Measurements from ENCODE around the gene COBL. TPM values are rescaled to one million over a fixed set of nuclear protein-coding genes. Genes with fewer than 3 reads are reported as not detected.

The COBL gene
- total and polyA plus RNA-seq, 2 of the 8 experiments (the other 6 are each of a cell fraction or from before 2014, with no cell fraction given): 13.8 to 40.4 TPM

GRCh38 chr7:51068401-51068800 lies 248.2 kb downstream of the COBL start:
- no peak overlapping the region for H4K5ac ChIP-seq (ENCODE audit: insufficient read length, low read depth, low read length)
- H3K27me3 ChIP-seq (replicated peaks in 1 of 4; ENCODE audit: control insufficient read depth in 3 of 4, extremely low read depth in 1 of 4, insufficient read depth in 3 of 4, low read length in 3 of 4): no peaks in the 10 kb centered on the region
- H3K18ac ChIP-seq (ENCODE audit: extremely low read depth, low read length): no peak overlapping the region
- no peak overlapping the region for H3K23ac ChIP-seq (ENCODE audit: insufficient read length)
- no peak overlapping the region for H2AFZ ChIP-seq (ENCODE audit: low read length)
- H3K14ac ChIP-seq (ENCODE audit: insufficient read length): no peak overlapping the region
- no peak overlapping the region for H4K8ac ChIP-seq (ENCODE audit: extremely low read depth, insufficient read depth, low read length)
- no peak overlapping the region for H4K91ac ChIP-seq (replicated peaks; ENCODE audit: insufficient read length, low read length)
- no peak overlapping the region for H2BK15ac ChIP-seq (ENCODE audit: low read length)
- ChIA-PET POLR2A (ENCODE audit: partially characterized antibody) (no interaction called here), CTCF (ENCODE audit: partially characterized antibody) (interaction anchor here (1.0 to 6.2 kb wide), 29 partner anchors 8 to 479 kb away, joined by 3 to 70 read pairs (median 5); partner anchors contain the start of gene GRB10)
- H3K79me1 ChIP-seq (ENCODE audit: low read depth, low read length): no peaks in the 10 kb centered on the region
- WGBS, 2 experiments (ENCODE audit: extremely low coverage in 1 of 2, insufficient coverage in 1 of 2, insufficient read length in 1 of 2, insufficient replicate concordance in 2 of 2, low coverage in 1 of 2, low lambda C conversion rate in 2 of 2, missing lambda C conversion rate in 1 of 2): 86% methylated on average over 4 of the region's 4 CpGs; no CpG with 5 or more reads in 1 of the 2 experiments
- H3K4ac ChIP-seq (replicated peaks; ENCODE audit: insufficient read length, low read depth, low read length): no peak overlapping the region
- H3K9ac ChIP-seq (replicated peaks in 1 of 4; ENCODE audit: extremely low read depth in 1 of 4, low read depth in 3 of 4, low read length in 3 of 4): no peak overlapping the region
- no peak overlapping the region for H3K4me3 ChIP-seq (ENCODE audit: extremely low read depth in 1 of 4, insufficient read depth in 2 of 4, low read depth in 3 of 4, low read length in 4 of 4)
- no peak overlapping the region for H2BK120ac ChIP-seq (replicated peaks; ENCODE audit: low read depth, low read length)
- FAIRE-seq: no peak
- no peak overlapping the region for H2AK5ac ChIP-seq (ENCODE audit: low read depth, low read length)
- no peaks in the 10 kb centered on the region for H3K36me3 ChIP-seq (ENCODE audit: control insufficient read depth in 2 of 4, insufficient read depth in 4 of 4, low read length in 3 of 4)
- H3K4me1 ChIP-seq (replicated peaks in 1 of 4; ENCODE audit: control insufficient read depth in 3 of 4, insufficient read depth in 4 of 4, low read length in 3 of 4): peaks cover 0 to 3% (median under 1%) of the 10 kb centered on the region in 4 experiments; a peak in 3 of 7 replicates
- H2BK20ac ChIP-seq (ENCODE audit: low read length): no peak overlapping the region
- no peaks in the 10 kb centered on the region for H3K23me2 ChIP-seq (ENCODE audit: low read depth, low read length)
- H2BK12ac ChIP-seq (ENCODE audit: low read depth, low read length): no peak overlapping the region
- no peak overlapping the region for H3K27ac ChIP-seq (ENCODE audit: low read depth, low read length)
- H3K79me2 ChIP-seq (ENCODE audit: control insufficient read depth in 1 of 2, insufficient read depth in 2 of 2, low read length in 2 of 2): no peaks in the 10 kb centered on the region
- H2BK5ac ChIP-seq (ENCODE audit: low read depth, low read length): no peak overlapping the region
- no peak for DNase-seq (ENCODE audit: low read depth in 1 of 2, low spot score in 2 of 2)
- H4K20me1 ChIP-seq (replicated peaks in 1 of 2; ENCODE audit: control insufficient read depth in 1 of 2, insufficient read depth in 2 of 2, low read length in 2 of 2): no peaks in the 10 kb centered on the region
- no peaks in the 10 kb centered on the region for H3K9me3 ChIP-seq (ENCODE audit: insufficient read depth in 2 of 2, low read depth in 1 of 2, low read length in 1 of 2)
- H3K4me2 ChIP-seq (ENCODE audit: insufficient read depth in 1 of 2, low read depth in 2 of 2, low read length in 2 of 2): no peak overlapping the region
- H3K56ac ChIP-seq (replicated peaks; ENCODE audit: insufficient read length, low read depth, low read length): no peak overlapping the region
- TF ChIP-seq TBP (IDR thresholded peaks at IDR 0.05; ENCODE audit: low read depth, low read length) (no peak), RNF2 (IDR thresholded peaks at IDR 0.05; ENCODE audit: borderline replicate concordance, low read depth, low read length, missing control alignments, poor library complexity, severe bottlenecking) (no peak), ASH2L (IDR thresholded peaks at IDR 0.05; ENCODE audit: low read length) (no peak), JUND (IDR thresholded peaks at IDR 0.05; ENCODE audit: low read length) (no peak), RFX5 (IDR thresholded peaks at IDR 0.05; ENCODE audit: borderline replicate concordance, low read depth, low read length) (no peak), SIX5 (IDR thresholded peaks at IDR 0.05; ENCODE audit: low read depth, low read length) (no peak), CBX8 (IDR thresholded peaks at IDR 0.05; ENCODE audit: borderline replicate concordance, low read depth, low read length) (no peak), CREB1 (IDR thresholded peaks at IDR 0.05) (no peak), TEAD4 (IDR thresholded peaks at IDR 0.05; ENCODE audit: low read depth, low read length) (no peak), POLR2AphosphoS5 (IDR thresholded peaks at IDR 0.05; ENCODE audit: low read depth, low read length) (no peak)
- TF ChIP-seq, protein P1, sequence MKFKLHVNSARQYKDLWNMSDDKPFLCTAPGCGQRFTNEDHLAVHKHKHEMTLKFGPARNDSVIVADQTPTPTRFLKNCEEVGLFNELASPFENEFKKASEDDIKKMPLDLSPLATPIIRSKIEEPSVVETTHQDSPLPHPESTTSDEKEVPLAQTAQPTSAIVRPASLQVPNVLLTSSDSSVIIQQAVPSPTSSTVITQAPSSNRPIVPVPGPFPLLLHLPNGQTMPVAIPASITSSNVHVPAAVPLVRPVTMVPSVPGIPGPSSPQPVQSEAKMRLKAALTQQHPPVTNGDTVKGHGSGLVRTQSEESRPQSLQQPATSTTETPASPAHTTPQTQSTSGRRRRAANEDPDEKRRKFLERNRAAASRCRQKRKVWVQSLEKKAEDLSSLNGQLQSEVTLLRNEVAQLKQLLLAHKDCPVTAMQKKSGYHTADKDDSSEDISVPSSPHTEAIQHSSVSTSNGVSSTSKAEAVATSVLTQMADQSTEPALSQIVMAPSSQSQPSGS (IDR thresholded peaks at IDR 0.05; ENCODE audit: low read length): no peak
- TF ChIP-seq, protein P2, sequence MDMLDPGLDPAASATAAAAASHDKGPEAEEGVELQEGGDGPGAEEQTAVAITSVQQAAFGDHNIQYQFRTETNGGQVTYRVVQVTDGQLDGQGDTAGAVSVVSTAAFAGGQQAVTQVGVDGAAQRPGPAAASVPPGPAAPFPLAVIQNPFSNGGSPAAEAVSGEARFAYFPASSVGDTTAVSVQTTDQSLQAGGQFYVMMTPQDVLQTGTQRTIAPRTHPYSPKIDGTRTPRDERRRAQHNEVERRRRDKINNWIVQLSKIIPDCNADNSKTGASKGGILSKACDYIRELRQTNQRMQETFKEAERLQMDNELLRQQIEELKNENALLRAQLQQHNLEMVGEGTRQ (IDR thresholded peaks at IDR 0.05; ENCODE audit: low read length): no peak
